ENCODE data around the gene DDHD1. TPM values are rescaled to one million over a fixed set of nuclear protein-coding genes. Genes with fewer than 3 reads are reported as not detected.
A peak's percentile ranks its signal among the peaks of the same experiment; 100 is the strongest.
"Not testable (repeated sequence)": the region's sequence is repeated elsewhere in the genome, so short reads cannot be mapped to it uniquely, and the experiment has no call there.

The DDHD1 gene
- total RNA-seq, 2 experiments from 2014 or later, result 42.5 to 44.5 TPM

- TF ChIP-seq, protein P1, sequence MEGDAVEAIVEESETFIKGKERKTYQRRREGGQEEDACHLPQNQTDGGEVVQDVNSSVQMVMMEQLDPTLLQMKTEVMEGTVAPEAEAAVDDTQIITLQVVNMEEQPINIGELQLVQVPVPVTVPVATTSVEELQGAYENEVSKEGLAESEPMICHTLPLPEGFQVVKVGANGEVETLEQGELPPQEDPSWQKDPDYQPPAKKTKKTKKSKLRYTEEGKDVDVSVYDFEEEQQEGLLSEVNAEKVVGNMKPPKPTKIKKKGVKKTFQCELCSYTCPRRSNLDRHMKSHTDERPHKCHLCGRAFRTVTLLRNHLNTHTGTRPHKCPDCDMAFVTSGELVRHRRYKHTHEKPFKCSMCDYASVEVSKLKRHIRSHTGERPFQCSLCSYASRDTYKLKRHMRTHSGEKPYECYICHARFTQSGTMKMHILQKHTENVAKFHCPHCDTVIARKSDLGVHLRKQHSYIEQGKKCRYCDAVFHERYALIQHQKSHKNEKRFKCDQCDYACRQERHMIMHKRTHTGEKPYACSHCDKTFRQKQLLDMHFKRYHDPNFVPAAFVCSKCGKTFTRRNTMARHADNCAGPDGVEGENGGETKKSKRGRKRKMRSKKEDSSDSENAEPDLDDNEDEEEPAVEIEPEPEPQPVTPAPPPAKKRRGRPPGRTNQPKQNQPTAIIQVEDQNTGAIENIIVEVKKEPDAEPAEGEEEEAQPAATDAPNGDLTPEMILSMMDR (IDR thresholded peaks at IDR 0.05), result no peak
- DNase-seq (no peak), ATAC-seq (ENCODE audit: poor library complexity) (no peak)
- ChIA-PET POLR2A (interaction anchor here (2.7 kb wide), 1 partner anchor 16 kb away, joined by 7 read pairs; no protein-coding TSS in a partner anchor), CTCF (interaction anchor here (1.2 kb wide), 1 partner anchor 14 kb away, joined by 3 read pairs; no protein-coding TSS in a partner anchor)
- H3K27me3 ChIP-seq (ENCODE audit: control insufficient read depth in 1 of 2, insufficient read depth in 2 of 2, low read length in 2 of 2), result no peaks in the 10 kb centered on the region
- Mint-ChIP-seq H3K27me3 (no peaks in the 10 kb centered on the region), H3K4me3 (no peak overlapping the region), H3K4me1 (ENCODE audit: low read depth) (peaks cover 19% of the 10 kb centered on the region), H3K36me3 (ENCODE audit: low read depth) (peaks cover 16% of the 10 kb centered on the region), H3K9me3 (no peaks in the 10 kb centered on the region), H3K27ac (no peak overlapping the region)
- H3K27ac ChIP-seq (ENCODE audit: low read depth in 1 of 2, low read length in 2 of 2), result no peak overlapping the region
- H3K9me3 ChIP-seq (ENCODE audit: control insufficient read depth in 1 of 2, insufficient read depth in 1 of 2, low read length in 2 of 2), result peaks cover 0 to 5% of the 10 kb centered on the region in 2 experiments
- no peak overlapping the region for H3K4me3 ChIP-seq (ENCODE audit: low read length)
- H3K36me3 ChIP-seq (ENCODE audit: insufficient read depth, low read length), result no peaks in the 10 kb centered on the region
- intact Hi-C loops (cut with DNase I, micrococcal nuclease), result no loop called here
- peaks cover 12% of the 10 kb centered on the region for H3K4me1 ChIP-seq (ENCODE audit: insufficient read depth, low read length)
These were observed 28.3 kb downstream of the DDHD1 start for GRCh38 chr14:53124786-53125185.

DNA sequence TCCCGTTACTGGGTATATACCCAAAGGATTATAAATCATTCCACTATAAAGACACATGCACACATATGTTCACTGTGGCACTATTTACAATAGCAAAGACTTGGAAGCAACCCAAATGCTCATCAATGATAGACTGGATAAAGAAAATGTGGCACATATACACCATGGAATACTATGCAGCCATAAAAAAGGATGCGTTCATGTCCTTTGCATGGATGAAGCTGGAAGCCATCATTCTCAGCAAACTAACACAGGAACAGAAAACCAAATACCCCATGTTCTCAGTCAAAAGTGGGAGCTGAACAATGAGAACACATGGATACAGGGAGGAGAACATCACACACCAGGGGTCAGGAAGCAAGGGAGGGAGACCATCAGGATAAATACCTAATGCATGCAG lies 31.7 kb downstream of the DDHD1 start:
- not testable (repeated sequence) for H3K27ac Mint-ChIP-seq
- POLR2A ChIA-PET, result interaction anchor here (1.4 kb wide), 1 partner anchor 31 kb away, joined by 4 read pairs; no protein-coding TSS in a partner anchor

DNA sequence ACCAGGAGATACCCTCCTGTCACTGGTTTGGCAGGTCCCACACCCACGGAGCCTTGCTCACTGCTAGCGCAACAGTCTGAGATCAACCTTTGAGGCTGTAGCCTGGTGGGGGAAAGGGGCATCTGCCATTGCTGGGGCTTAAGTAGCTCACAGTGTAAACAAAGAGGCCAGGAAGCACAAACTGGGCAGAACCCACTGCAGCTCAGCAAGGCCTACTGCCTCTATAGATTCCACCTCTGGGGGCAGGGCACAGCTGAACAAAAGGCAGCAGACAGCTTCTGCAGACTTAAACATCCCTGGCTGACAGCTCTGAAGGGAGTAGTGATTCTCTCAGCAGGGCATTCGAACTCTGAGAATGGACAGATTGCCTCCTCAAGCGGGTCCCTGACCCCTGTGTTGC lies 35.6 kb downstream of the DDHD1 start:
- H3K4me3 Mint-ChIP-seq, result not testable (repeated sequence)

More for the DNA sequence above, 31.7 kb downstream of the DDHD1 start:
- DNase-seq; H3K27me3 Mint-ChIP-seq; H3K27ac ChIP-seq (ENCODE audit: low read depth in 1 of 2, low read length in 2 of 2); CTCF ChIA-PET; H3K4me3 ChIP-seq (ENCODE audit: low read length); H3K9me3 Mint-ChIP-seq; H3K36me3 ChIP-seq (ENCODE audit: insufficient read depth, low read length); intact Hi-C loops (cut with DNase I, micrococcal nuclease); H3K27me3 ChIP-seq (ENCODE audit: control insufficient read depth in 1 of 2, insufficient read depth in 2 of 2, low read length in 2 of 2); H3K4me3 Mint-ChIP-seq; ATAC-seq (ENCODE audit: poor library complexity): not testable (repeated sequence)
- Histone ChIP-seq H3K4me1 (ENCODE audit: insufficient read depth, low read length) (peaks cover 13% of the 10 kb centered on the region), H3K9me3 (ENCODE audit: control insufficient read depth in 1 of 2, insufficient read depth in 1 of 2, low read length in 2 of 2) (peaks cover 0 to 13% of the 10 kb centered on the region in 2 experiments)
- Mint-ChIP-seq H3K36me3 (ENCODE audit: low read depth) (peaks cover 35% of the 10 kb centered on the region), H3K4me1 (ENCODE audit: low read depth) (peaks cover 51% of the 10 kb centered on the region)

DNA sequence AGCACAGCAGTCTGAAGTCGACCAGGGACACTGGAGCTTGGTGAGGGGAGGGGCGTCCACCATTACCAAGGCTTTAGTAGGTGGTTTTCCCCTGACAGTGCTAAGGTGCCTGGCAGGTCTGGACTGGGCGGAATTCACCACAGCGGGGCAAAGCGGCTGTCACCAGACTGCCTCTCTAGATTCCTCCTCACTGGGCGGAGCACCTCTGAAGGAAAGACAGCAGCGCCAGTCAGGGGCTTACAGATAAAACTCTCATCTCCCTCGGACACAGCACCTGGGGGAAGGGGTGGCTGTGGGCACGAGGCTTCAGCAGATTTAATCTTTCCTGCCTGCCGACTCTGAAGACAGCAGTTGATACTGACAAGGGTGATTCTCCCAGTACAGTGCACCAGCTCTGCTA lies 39.1 kb downstream of the DDHD1 start:
- DNase-seq, result peak in 3 of 14 experiments; percentile 5 to 30 (median 25)

More for the DNA sequence above, 35.6 kb downstream of the DDHD1 start:
- H3K9me3 Mint-ChIP-seq, result peaks cover 11% of the 10 kb centered on the region
- H3K9me3 ChIP-seq (ENCODE audit: control insufficient read depth in 1 of 2, insufficient read depth in 1 of 2, low read length in 2 of 2), result peaks cover 5 to 13% of the 10 kb centered on the region in 2 experiments
- ChIA-PET CTCF (interaction anchor here (1.1 kb wide), 1 partner anchor 21 kb away, joined by 3 read pairs; no protein-coding TSS in a partner anchor), POLR2A (interaction anchor here (1.8 to 3.1 kb wide), 3 partner anchors 9 to 35 kb away, joined by 4 to 13 read pairs (median 7); partner anchors contain the start of gene DDHD1)
- peaks cover 41% of the 10 kb centered on the region for H3K36me3 Mint-ChIP-seq (ENCODE audit: low read depth)
- H3K4me3 ChIP-seq (ENCODE audit: low read length); H3K27ac Mint-ChIP-seq; H3K27ac ChIP-seq (ENCODE audit: low read depth in 1 of 2, low read length in 2 of 2); H3K27me3 Mint-ChIP-seq; ATAC-seq (ENCODE audit: poor library complexity); intact Hi-C loops (cut with DNase I, micrococcal nuclease); DNase-seq; H3K27me3 ChIP-seq (ENCODE audit: control insufficient read depth in 1 of 2, insufficient read depth in 2 of 2, low read length in 2 of 2); H3K4me1 ChIP-seq (ENCODE audit: insufficient read depth, low read length); H3K36me3 ChIP-seq (ENCODE audit: insufficient read depth, low read length): not testable (repeated sequence)
- peaks cover 64% of the 10 kb centered on the region for H3K4me1 Mint-ChIP-seq (ENCODE audit: low read depth)

More for the DNA sequence above, 39.1 kb downstream of the DDHD1 start:
- Histone ChIP-seq H3K27ac (ENCODE audit: low read depth in 1 of 2, low read length in 2 of 2) (no peak overlapping the region), H3K4me1 (ENCODE audit: insufficient read depth, low read length) (peaks cover 11% of the 10 kb centered on the region), H3K9me3 (ENCODE audit: control insufficient read depth in 1 of 2, insufficient read depth in 1 of 2, low read length in 2 of 2) (peaks cover 5 to 9% of the 10 kb centered on the region in 2 experiments), H3K27me3 (ENCODE audit: control insufficient read depth in 1 of 2, insufficient read depth in 2 of 2, low read length in 2 of 2) (no peaks in the 10 kb centered on the region), H3K4me3 (ENCODE audit: low read length) (no peak overlapping the region), H3K36me3 (ENCODE audit: insufficient read depth, low read length) (no peaks in the 10 kb centered on the region)
- Mint-ChIP-seq H3K27me3 (no peaks in the 10 kb centered on the region), H3K4me1 (ENCODE audit: low read depth) (peaks cover 52% of the 10 kb centered on the region), H3K4me3 (no peak overlapping the region), H3K9me3 (peaks cover 11% of the 10 kb centered on the region), H3K27ac (peak overlapping the region; percentile 11), H3K36me3 (ENCODE audit: low read depth) (peaks cover 23% of the 10 kb centered on the region)
- ChIA-PET CTCF (no interaction called here), POLR2A (interaction anchor here (8.8 kb wide), 1 partner anchor 38 kb away, joined by 179 read pairs; the partner anchor contains the start of gene DDHD1)
- ATAC-seq (ENCODE audit: poor library complexity), result no peak
- intact Hi-C loops (cut with DNase I, micrococcal nuclease), result no loop called here
- TF ChIP-seq, protein P1 (IDR thresholded peaks at IDR 0.05), result no peak
